GM12878 (cell line): ENCODE data around the gene PRDM1. TPM values are rescaled to one million over a fixed set of nuclear protein-coding genes. Genes with fewer than 3 reads are reported as not detected.

Experiments used
- ATF2 ChIP-seq: IDR thresholded peaks from 2 replicates; pipeline ENCODE4 v1.6.1; 2012; ENCODE audit warnings: low read length, inconsistent platforms
- CREB1 ChIP-seq: IDR thresholded peaks from 2 replicates; pipeline ENCODE4 v1.6.1; 2012; ENCODE audit warnings: low read depth, mild to moderate bottlenecking, inconsistent platforms
- EED ChIP-seq: sonication (generic); IDR thresholded peaks from 2 replicates; pipeline ENCODE4 v1.6.1; 2016; ENCODE audit warnings: antibody characterized with exemption, low read depth
- EP300 ChIP-seq, 2 experiments: fragments of 150-350 bp in 1 of 2; IDR thresholded peaks; 2 replicates each; pipeline ENCODE4 v1.6.1; 2011 to 2012; ENCODE audit warnings: low read depth in 2 of 2, low read length in 2 of 2, borderline replicate concordance in 1 of 2, improper control_type of control experiment in 1 of 2, inconsistent platforms in 1 of 2; ENCODE audit not compliant: control insufficient read depth in 1 of 2
- HCFC1 ChIP-seq: fragments of 150-350 bp; IDR thresholded peaks from 2 replicates; pipeline ENCODE4 v1.6.1; 2014; ENCODE audit warnings: low read length
- IKZF2 ChIP-seq, 2 experiments: fragments of 450-650 bp; IDR thresholded peaks; 2 replicates each; pipeline ENCODE4 v1.6.1; 2017; ENCODE audit warnings: mild to moderate bottlenecking in 2 of 2, moderate library complexity in 2 of 2
- IRF4 ChIP-seq: IDR thresholded peaks from 2 replicates; pipeline ENCODE4 v1.6.1; 2011; ENCODE audit warnings: low read depth, low read length
- JUNB ChIP-seq: IDR thresholded peaks from 2 replicates; pipeline ENCODE4 v1.6.1; 2016; ENCODE audit warnings: antibody characterized with exemption, mild to moderate bottlenecking
- MEF2A ChIP-seq: IDR thresholded peaks from 2 replicates; pipeline ENCODE4 v1.6.1; 2011; ENCODE audit warnings: low read depth, mild to moderate bottlenecking, low read length, moderate library complexity; ENCODE audit not compliant: insufficient read depth
- MEF2B ChIP-seq: fragments of 450-650 bp; IDR thresholded peaks from 2 replicates; pipeline ENCODE4 v1.6.1; 2018; ENCODE audit warnings: mild to moderate bottlenecking, moderate library complexity; ENCODE audit not compliant: partially characterized antibody, poor library complexity, severe bottlenecking
- MYB ChIP-seq: fragments of 150-350 bp; IDR thresholded peaks from 2 replicates; pipeline ENCODE4 v1.6.1; 2014; ENCODE audit warnings: mild to moderate bottlenecking, low read depth, low read length, borderline replicate concordance
- NFYA ChIP-seq: IDR thresholded peaks from 2 replicates; pipeline ENCODE4 v1.6.1; 2011; ENCODE audit warnings: low read depth, mild to moderate bottlenecking, low read length, improper control_type of control experiment, borderline replicate concordance
- NRF1 ChIP-seq: conservative IDR thresholded peaks from 2 replicates; pipeline ENCODE4 v1.6.1; 2011; ENCODE audit warnings: mild to moderate bottlenecking, low read depth, low read length, improper control_type of control experiment
- PAX5 ChIP-seq: IDR thresholded peaks from 2 replicates; pipeline ENCODE4 v1.6.1; 2011; ENCODE audit warnings: low read depth, low read length, borderline replicate concordance
- RUNX3 ChIP-seq: IDR thresholded peaks from 2 replicates; pipeline ENCODE4 v1.6.1; 2012; ENCODE audit warnings: low read length, inconsistent platforms
- TBL1XR1 ChIP-seq: IDR thresholded peaks from 2 replicates; pipeline ENCODE4 v1.6.1; 2012; ENCODE audit warnings: low read depth, low read length, improper control_type of control experiment
- ZNF687 ChIP-seq: fragments of 450-650 bp; IDR thresholded peaks from 2 replicates; pipeline ENCODE4 v1.6.1; 2017; ENCODE audit warnings: mild to moderate bottlenecking, moderate library complexity
- polyA plus RNA-seq, 11 experiments: library from polyadenylated mRNA; depleted of rRNA in 4 of 11; unstranded in 6 of 11; stranded (reverse) in 5 of 11; fragments of >200 nt; fragmentation: Nextera tagmentation in 4 of 11; fragmentation: Illumina TruSeq in 1 of 11; extraction: Ambion mirVana in 4 of 11; extraction: Trizol in 1 of 11; gene quantifications; 1 replicate in 1 of 11; 2 replicates in 10 of 11; pipeline versions ENCODE4 v1.2.1 to v1.2.3, GENCODE V29; 2011 to 2016; ENCODE audit warnings: inconsistent platforms in 2 of 11, missing spikeins in 2 of 11, low read depth in 1 of 11
- total RNA-seq, 4 experiments: library from RNA; depleted of rRNA in 3 of 4; stranded (reverse); fragments of >200 nt in 3 of 4; fragmentation: Illumina TruSeq in 1 of 4; extraction: Trizol in 1 of 4; gene quantifications; 2 replicates each; pipeline versions ENCODE4 v1.2.1 to v1.2.3, GENCODE V29; 2013 to 2021

The PRDM1 gene
- total and polyA plus RNA-seq, 10 of the 15 experiments (the other 5 are each of a cell fraction or from before 2014, with no cell fraction given) = 1.9 to 15.8 (median 4.1) TPM

GRCh38 chr6:106114492-106114891, 28.4 kb downstream of the PRDM1 start (continued):
- peak; percentile 35; the same call in 1 of the 2 replicates for TF ChIP-seq ZNF687
- no peak for TF ChIP-seq MEF2B
- 0 out of 2 replicates have a peak, but pooled peaks have one; percentile 42 for TF ChIP-seq MEF2A
- peak; percentile 77; the same call in 1 of the 2 replicates for TF ChIP-seq IRF4
- TF ChIP-seq PAX5 = peak; percentile 75; the same call in 1 of the 2 replicates
- TF ChIP-seq NFYA = no peak
- no peak for TF ChIP-seq HCFC1
- peak; percentile 68 for TF ChIP-seq EED
- no peak for TF ChIP-seq NRF1
- TF ChIP-seq TBL1XR1 = peak; percentile 54; the same call in 1 of the 2 replicates
- no peak for TF ChIP-seq MYB
- TF ChIP-seq EP300 (IDR thresholded peaks at IDR 0.05; ENCODE audit: borderline replicate concordance in 1 of 2, control insufficient read depth in 1 of 2, low read depth in 2 of 2, low read length in 2 of 2) = peak in 1 of 2 experiments; percentile 52; a peak in 1 of 4 replicates
- TF ChIP-seq CREB1 = peak; percentile 54; the same call in 1 of the 2 replicates
- TF ChIP-seq RUNX3 = peak; percentile 81
- no peak for TF ChIP-seq ATF2
- TF ChIP-seq JUNB = peak; percentile 76
- peak in 1 of 2 experiments; percentile 48; a peak in 1 of 4 replicates for TF ChIP-seq IKZF2 (IDR thresholded peaks at IDR 0.05)
